Measurements from ENCODE around the gene TRAPPC12.

The TRAPPC12 gene

DNA sequence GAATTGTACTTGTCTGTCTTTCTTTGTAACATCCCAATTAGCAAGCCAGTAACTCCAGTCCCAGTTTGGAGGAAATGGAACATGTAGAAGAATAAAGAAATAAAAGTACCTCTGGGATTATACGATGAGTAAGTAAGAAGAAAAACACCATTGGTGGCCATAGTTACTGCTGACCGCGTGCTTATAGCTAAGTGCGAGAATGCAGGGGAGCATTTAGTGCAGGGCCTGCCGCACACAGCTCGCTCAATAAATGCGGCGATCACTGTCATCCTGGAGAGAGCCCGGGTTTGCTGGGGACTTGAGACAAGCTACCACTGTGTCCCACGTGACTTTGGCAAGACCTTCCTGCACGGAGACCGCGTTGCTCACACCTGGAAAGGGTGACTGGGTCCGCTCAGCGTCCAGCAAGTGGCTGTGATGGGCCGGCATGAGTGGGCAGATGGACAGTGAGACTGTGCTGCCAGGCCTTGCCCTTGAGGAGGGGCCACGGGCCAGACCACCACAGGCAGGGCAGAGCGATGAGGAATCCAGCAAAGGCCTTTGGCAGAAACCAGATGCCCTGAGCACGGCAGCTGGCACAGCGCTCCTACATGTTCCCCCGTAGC lies 85.0 kb downstream of the TRAPPC12 start:
- TF ChIP-seq ISL1 (CRISPR knock-in tag; IDR thresholded peaks at IDR 0.05) (no peak), ZNF565 (CRISPR knock-in tag; conservative IDR thresholded peaks at IDR 0.05; ENCODE audit: low read depth) (no peak), ZNF8 (CRISPR knock-in tag; IDR thresholded peaks at IDR 0.05) (no peak), OSR1 (CRISPR knock-in tag; IDR thresholded peaks at IDR 0.05) (no peak), ARNTL (CRISPR knock-in tag; IDR thresholded peaks at IDR 0.05; ENCODE audit: borderline replicate concordance, low read depth) (no peak), BACH2 (CRISPR knock-in tag; IDR thresholded peaks at IDR 0.05; ENCODE audit: borderline replicate concordance) (no peak), TOX (CRISPR knock-in tag; IDR thresholded peaks at IDR 0.05; ENCODE audit: borderline replicate concordance) (no peak), ZFP3 (CRISPR knock-in tag; IDR thresholded peaks at IDR 0.05) (no peak), PPARA (CRISPR knock-in tag; IDR thresholded peaks at IDR 0.05; ENCODE audit: borderline replicate concordance) (no peak), GLIS3 (CRISPR knock-in tag; IDR thresholded peaks at IDR 0.05) (no peak), TCF4 (CRISPR knock-in tag; IDR thresholded peaks at IDR 0.05; ENCODE audit: borderline replicate concordance) (no peak), ZC3H10 (CRISPR knock-in tag; IDR thresholded peaks at IDR 0.05) (no peak), ZFP30 (CRISPR knock-in tag; IDR thresholded peaks at IDR 0.05) (no peak), CSDC2 (CRISPR knock-in tag; IDR thresholded peaks at IDR 0.05) (no peak), RARB (CRISPR knock-in tag; IDR thresholded peaks at IDR 0.05) (no peak), SNAI2 (CRISPR knock-in tag; IDR thresholded peaks at IDR 0.05) (no peak)
- TF ChIP-seq, protein P1, sequence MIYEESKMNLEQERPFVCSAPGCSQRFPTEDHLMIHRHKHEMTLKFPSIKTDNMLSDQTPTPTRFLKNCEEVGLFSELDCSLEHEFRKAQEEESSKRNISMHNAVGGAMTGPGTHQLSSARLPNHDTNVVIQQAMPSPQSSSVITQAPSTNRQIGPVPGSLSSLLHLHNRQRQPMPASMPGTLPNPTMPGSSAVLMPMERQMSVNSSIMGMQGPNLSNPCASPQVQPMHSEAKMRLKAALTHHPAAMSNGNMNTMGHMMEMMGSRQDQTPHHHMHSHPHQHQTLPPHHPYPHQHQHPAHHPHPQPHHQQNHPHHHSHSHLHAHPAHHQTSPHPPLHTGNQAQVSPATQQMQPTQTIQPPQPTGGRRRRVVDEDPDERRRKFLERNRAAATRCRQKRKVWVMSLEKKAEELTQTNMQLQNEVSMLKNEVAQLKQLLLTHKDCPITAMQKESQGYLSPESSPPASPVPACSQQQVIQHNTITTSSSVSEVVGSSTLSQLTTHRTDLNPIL (CRISPR knock-in tag; IDR thresholded peaks at IDR 0.05; ENCODE audit: low read depth) = no peak
- TF ChIP-seq, protein P2, sequence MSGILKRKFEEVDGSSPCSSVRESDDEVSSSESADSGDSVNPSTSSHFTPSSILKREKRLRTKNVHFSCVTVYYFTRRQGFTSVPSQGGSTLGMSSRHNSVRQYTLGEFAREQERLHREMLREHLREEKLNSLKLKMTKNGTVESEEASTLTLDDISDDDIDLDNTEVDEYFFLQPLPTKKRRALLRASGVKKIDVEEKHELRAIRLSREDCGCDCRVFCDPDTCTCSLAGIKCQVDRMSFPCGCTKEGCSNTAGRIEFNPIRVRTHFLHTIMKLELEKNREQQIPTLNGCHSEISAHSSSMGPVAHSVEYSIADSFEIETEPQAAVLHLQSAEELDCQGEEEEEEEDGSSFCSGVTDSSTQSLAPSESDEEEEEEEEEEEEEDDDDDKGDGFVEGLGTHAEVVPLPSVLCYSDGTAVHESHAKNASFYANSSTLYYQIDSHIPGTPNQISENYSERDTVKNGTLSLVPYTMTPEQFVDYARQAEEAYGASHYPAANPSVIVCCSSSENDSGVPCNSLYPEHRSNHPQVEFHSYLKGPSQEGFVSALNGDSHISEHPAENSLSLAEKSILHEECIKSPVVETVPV (CRISPR knock-in tag; IDR thresholded peaks at IDR 0.05) = no peak
- TF ChIP-seq, protein P3, sequence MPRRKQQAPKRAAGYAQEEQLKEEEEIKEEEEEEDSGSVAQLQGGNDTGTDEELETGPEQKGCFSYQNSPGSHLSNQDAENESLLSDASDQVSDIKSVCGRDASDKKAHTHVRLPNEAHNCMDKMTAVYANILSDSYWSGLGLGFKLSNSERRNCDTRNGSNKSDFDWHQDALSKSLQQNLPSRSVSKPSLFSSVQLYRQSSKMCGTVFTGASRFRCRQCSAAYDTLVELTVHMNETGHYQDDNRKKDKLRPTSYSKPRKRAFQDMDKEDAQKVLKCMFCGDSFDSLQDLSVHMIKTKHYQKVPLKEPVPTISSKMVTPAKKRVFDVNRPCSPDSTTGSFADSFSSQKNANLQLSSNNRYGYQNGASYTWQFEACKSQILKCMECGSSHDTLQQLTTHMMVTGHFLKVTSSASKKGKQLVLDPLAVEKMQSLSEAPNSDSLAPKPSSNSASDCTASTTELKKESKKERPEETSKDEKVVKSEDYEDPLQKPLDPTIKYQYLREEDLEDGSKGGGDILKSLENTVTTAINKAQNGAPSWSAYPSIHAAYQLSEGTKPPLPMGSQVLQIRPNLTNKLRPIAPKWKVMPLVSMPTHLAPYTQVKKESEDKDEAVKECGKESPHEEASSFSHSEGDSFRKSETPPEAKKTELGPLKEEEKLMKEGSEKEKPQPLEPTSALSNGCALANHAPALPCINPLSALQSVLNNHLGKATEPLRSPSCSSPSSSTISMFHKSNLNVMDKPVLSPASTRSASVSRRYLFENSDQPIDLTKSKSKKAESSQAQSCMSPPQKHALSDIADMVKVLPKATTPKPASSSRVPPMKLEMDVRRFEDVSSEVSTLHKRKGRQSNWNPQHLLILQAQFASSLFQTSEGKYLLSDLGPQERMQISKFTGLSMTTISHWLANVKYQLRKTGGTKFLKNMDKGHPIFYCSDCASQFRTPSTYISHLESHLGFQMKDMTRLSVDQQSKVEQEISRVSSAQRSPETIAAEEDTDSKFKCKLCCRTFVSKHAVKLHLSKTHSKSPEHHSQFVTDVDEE (CRISPR knock-in tag; IDR thresholded peaks at IDR 0.05) = no peak
- ATAC-seq = no peak

DNA sequence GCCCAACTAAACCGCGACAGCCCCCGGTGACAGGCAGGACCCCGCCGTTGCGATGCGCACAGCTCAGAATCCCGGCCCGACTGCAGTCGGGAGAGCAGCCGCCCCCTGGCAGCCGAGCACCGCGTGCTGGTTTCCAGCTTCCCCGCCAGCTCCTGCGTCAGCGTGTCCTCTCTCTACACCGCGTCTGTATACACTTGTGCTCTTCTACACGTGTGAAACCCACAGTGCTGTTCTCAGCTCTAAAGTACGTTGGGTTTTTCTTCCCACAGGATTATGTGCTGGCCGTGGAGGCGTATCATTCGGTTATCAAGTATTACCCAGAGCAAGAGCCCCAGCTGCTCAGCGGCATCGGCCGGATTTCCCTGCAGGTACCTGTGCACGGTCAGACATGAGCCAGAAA lies 85.8 kb downstream of the TRAPPC12 start:
- TF ChIP-seq, protein P4, sequence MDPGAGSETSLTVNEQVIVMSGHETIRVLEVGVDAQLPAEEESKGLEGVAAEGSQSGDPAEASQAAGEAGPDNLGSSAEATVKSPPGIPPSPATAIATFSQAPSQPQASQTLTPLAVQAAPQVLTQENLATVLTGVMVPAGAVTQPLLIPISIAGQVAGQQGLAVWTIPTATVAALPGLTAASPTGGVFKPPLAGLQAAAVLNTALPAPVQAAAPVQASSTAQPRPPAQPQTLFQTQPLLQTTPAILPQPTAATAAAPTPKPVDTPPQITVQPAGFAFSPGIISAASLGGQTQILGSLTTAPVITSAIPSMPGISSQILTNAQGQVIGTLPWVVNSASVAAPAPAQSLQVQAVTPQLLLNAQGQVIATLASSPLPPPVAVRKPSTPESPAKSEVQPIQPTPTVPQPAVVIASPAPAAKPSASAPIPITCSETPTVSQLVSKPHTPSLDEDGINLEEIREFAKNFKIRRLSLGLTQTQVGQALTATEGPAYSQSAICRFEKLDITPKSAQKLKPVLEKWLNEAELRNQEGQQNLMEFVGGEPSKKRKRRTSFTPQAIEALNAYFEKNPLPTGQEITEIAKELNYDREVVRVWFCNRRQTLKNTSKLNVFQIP (CRISPR knock-in tag; IDR thresholded peaks at IDR 0.05; ENCODE audit: borderline replicate concordance, low read depth) = no peak
- no peak for TF ChIP-seq OSR1 (CRISPR knock-in tag; IDR thresholded peaks at IDR 0.05)
- TF ChIP-seq ZC3H10 (CRISPR knock-in tag; IDR thresholded peaks at IDR 0.05) = no peak
- TF ChIP-seq ESRRG (CRISPR knock-in tag; IDR thresholded peaks at IDR 0.05) = no peak
- no peak for TF ChIP-seq BACH2 (CRISPR knock-in tag; IDR thresholded peaks at IDR 0.05; ENCODE audit: borderline replicate concordance)
- TF ChIP-seq, protein P3 (CRISPR knock-in tag; IDR thresholded peaks at IDR 0.05) = no peak
- TF ChIP-seq TCF4 (CRISPR knock-in tag; IDR thresholded peaks at IDR 0.05; ENCODE audit: borderline replicate concordance) = no peak
- no peak for TF ChIP-seq GLIS3 (CRISPR knock-in tag; IDR thresholded peaks at IDR 0.05)
- TF ChIP-seq, protein P1 (CRISPR knock-in tag; IDR thresholded peaks at IDR 0.05; ENCODE audit: low read depth) = no peak
- no peak for TF ChIP-seq PPARA (CRISPR knock-in tag; IDR thresholded peaks at IDR 0.05; ENCODE audit: borderline replicate concordance)
- TF ChIP-seq SNAI2 (CRISPR knock-in tag; IDR thresholded peaks at IDR 0.05) = no peak
- peak; percentile 1; the same call in 2 of the 3 replicates for ATAC-seq

Measured in SK-N-SH treated with all-trans-retinoic acid at 6 μM for 48 hours (cell line).